ENCODE measurements around the gene MYLK.

DNA sequence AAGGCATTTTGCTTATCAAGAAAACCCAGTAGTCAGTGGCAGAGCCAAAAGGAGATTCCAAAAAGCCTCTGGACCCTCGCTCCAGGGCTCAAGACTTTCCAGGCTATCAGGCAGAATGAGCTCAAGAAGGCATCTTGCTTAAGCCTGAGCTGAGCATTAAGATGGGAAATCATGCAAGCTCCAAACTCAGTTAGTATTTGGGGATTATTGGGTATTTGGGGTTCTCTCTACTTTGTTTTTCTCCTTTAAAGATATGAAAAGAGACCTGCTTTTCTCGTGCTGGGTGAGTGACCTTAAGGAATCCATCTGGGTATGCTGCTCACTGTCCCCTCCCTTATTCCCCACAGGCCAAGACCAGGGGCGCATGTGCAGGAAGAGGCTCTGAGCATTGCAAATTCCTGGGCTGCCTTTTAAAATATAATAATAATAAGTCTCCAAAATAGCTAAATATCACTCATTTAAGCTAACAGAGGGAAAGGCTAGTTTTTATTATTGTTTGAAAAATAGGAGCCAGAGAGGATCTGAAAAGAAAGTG is 223.9 kb downstream of the MYLK start:
- TF ChIP-seq, protein P1, sequence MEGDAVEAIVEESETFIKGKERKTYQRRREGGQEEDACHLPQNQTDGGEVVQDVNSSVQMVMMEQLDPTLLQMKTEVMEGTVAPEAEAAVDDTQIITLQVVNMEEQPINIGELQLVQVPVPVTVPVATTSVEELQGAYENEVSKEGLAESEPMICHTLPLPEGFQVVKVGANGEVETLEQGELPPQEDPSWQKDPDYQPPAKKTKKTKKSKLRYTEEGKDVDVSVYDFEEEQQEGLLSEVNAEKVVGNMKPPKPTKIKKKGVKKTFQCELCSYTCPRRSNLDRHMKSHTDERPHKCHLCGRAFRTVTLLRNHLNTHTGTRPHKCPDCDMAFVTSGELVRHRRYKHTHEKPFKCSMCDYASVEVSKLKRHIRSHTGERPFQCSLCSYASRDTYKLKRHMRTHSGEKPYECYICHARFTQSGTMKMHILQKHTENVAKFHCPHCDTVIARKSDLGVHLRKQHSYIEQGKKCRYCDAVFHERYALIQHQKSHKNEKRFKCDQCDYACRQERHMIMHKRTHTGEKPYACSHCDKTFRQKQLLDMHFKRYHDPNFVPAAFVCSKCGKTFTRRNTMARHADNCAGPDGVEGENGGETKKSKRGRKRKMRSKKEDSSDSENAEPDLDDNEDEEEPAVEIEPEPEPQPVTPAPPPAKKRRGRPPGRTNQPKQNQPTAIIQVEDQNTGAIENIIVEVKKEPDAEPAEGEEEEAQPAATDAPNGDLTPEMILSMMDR (IDR thresholded peaks at IDR 0.05; ENCODE audit: low read depth, low read length, missing input control): no peak
- TF ChIP-seq YY1 (IDR thresholded peaks at IDR 0.05) (no peak), FOXA1 (IDR thresholded peaks at IDR 0.05) (no peak), EGR1 (IDR thresholded peaks at IDR 0.05; ENCODE audit: low read depth in 2 of 2) (no peak), GABPA (IDR thresholded peaks at IDR 0.05 in 1 of 2, conservative IDR thresholded peaks at IDR 0.05 in 1 of 2) (no peak), TAF1 (conservative IDR thresholded peaks at IDR 0.05) (no peak), NR2F2 (IDR thresholded peaks at IDR 0.05) (no peak), RXRA (IDR thresholded peaks at IDR 0.05) (no peak), RAD21 (IDR thresholded peaks at IDR 0.05) (no peak)
- TF ChIP-seq, protein P2, sequence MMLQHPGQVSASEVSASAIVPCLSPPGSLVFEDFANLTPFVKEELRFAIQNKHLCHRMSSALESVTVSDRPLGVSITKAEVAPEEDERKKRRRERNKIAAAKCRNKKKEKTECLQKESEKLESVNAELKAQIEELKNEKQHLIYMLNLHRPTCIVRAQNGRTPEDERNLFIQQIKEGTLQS (IDR thresholded peaks at IDR 0.05): no peak
- TF ChIP-seq, protein P3, sequence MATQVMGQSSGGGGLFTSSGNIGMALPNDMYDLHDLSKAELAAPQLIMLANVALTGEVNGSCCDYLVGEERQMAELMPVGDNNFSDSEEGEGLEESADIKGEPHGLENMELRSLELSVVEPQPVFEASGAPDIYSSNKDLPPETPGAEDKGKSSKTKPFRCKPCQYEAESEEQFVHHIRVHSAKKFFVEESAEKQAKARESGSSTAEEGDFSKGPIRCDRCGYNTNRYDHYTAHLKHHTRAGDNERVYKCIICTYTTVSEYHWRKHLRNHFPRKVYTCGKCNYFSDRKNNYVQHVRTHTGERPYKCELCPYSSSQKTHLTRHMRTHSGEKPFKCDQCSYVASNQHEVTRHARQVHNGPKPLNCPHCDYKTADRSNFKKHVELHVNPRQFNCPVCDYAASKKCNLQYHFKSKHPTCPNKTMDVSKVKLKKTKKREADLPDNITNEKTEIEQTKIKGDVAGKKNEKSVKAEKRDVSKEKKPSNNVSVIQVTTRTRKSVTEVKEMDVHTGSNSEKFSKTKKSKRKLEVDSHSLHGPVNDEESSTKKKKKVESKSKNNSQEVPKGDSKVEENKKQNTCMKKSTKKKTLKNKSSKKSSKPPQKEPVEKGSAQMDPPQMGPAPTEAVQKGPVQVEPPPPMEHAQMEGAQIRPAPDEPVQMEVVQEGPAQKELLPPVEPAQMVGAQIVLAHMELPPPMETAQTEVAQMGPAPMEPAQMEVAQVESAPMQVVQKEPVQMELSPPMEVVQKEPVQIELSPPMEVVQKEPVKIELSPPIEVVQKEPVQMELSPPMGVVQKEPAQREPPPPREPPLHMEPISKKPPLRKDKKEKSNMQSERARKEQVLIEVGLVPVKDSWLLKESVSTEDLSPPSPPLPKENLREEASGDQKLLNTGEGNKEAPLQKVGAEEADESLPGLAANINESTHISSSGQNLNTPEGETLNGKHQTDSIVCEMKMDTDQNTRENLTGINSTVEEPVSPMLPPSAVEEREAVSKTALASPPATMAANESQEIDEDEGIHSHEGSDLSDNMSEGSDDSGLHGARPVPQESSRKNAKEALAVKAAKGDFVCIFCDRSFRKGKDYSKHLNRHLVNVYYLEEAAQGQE (IDR thresholded peaks at IDR 0.05): no peak
- TF ChIP-seq, protein P4, sequence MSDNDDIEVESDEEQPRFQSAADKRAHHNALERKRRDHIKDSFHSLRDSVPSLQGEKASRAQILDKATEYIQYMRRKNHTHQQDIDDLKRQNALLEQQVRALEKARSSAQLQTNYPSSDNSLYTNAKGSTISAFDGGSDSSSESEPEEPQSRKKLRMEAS (IDR thresholded peaks at IDR 0.05): no peak
- TF ChIP-seq, protein P5, sequence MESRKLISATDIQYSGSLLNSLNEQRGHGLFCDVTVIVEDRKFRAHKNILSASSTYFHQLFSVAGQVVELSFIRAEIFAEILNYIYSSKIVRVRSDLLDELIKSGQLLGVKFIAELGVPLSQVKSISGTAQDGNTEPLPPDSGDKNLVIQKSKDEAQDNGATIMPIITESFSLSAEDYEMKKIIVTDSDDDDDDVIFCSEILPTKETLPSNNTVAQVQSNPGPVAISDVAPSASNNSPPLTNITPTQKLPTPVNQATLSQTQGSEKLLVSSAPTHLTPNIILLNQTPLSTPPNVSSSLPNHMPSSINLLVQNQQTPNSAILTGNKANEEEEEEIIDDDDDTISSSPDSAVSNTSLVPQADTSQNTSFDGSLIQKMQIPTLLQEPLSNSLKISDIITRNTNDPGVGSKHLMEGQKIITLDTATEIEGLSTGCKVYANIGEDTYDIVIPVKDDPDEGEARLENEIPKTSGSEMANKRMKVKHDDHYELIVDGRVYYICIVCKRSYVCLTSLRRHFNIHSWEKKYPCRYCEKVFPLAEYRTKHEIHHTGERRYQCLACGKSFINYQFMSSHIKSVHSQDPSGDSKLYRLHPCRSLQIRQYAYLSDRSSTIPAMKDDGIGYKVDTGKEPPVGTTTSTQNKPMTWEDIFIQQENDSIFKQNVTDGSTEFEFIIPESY (IDR thresholded peaks at IDR 0.05): no peak

Data from liver (tissue), 3 donors.